GM21737 (cell line): ENCODE data around the gene KRTAP10-9.
"Not testable (repeated sequence)": the region's sequence is repeated elsewhere in the genome, so short reads cannot be mapped to it uniquely, and the experiment has no call there.

Experiments used
- ATAC-seq: cut with Tn5 transposase; IDR thresholded peaks from one replicate; pipeline ENCODE4 v1.9.1; 2021; ENCODE audit warnings: mild to moderate bottlenecking, moderate library complexity; ENCODE audit not compliant: unreplicated experiment

KRTAP10-9 gene

DNA sequence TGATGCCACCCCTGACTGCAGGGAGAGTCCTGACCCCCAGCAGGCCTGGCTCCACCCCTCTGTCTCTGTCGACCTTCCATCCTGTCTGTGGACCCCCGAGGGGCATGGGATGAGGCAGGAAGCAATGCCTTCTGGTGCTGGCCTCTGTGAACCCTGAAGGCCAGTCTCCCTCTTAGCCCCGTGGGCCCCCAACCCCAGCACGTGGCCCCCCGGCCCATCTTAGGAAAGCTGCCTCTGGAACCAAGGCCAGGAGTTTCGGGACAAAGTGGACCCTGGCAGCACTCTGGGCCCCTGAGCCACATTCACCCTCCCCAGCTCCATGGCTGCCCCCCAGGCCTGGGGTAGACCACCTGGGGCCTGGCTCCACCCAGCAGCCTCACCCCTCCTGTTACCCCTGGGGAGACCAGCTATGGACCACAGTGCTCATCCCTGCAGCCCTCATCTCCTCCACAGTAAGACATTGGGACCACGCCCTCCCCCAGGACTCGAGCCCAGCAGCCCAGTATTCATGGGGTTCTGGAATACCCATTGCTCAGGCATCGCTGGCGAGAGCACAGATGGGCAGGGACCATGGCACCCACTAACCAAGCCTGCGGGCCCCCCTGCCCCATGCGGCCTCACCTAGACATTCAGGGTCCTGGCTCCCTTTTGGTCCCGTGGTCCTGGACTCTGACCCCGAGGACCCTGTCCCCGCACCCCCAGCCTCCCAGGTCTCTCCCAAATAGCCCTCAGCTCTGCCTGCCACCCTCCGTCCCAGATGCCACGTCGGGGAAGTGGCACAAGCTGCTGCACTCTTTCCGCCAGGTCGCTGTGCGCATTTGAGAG lies 11.8 kb downstream of the KRTAP10-9 start:
- ATAC-seq: not testable (repeated sequence)

DNA sequence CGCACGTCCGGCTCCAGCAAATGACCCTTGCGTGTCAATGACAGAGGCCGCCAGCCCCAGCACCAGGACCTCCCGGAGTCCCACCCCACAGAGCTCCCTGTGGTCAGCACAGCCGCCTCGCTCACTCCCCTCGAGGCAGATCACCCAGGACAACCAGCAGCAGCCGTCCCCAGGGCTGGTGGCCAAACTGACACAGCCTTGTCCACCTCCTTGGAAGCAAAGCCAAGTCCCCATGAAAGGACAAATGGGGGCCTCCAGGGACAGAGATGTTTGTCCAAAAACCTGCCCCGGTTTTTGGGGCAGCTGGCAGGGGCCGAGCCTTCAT lies 12.4 kb downstream of the KRTAP10-9 start:
- no peak for ATAC-seq

DNA sequence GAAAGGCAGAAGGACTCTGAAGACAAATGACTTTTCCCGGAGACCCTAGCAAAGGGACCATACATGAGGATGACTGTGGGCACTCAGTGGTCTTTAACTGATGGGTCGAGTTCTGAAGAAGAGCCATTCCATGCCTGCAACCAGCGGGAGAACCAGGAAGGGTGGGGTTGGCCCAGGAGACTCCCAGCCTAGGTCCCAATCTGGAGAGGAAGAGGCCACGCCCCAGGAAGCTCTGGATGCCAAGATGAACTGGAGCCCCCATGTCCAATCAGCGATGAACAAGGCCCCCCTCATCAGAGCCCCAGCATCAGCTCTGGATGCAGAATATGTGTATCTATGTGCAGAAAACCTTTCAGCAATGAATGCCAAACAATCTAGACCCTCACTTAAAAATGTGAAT lies 13.9 kb downstream of the KRTAP10-9 start:
- no peak for ATAC-seq

DNA sequence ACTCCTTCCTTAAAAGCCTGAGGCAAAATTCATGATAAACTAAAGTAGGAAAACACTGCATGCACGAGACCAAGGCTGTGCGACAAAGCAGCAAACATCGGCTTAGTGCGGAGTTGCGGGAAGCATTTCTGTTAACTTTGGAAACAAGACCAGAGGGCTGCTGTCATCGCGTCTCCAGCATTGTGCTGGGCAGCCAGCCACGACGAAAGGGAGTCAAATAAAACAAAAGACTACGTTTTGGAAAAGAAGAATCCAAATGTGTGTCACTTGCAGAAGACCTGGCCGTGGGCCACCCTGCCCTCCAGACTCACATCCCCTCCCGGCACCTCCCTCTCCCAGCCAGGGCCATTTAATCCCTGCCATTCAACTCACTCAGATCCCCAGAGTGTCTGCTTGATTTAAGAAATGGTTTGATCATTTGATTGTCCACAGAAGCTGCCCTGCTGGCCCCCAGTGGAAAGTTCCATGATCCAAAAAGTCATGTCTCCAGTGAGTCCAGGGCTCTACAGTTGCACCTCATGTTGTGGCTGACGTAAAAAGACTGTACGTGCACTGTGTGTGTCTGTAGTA lies 16.9 kb downstream of the KRTAP10-9 start:
- no peak for ATAC-seq

DNA sequence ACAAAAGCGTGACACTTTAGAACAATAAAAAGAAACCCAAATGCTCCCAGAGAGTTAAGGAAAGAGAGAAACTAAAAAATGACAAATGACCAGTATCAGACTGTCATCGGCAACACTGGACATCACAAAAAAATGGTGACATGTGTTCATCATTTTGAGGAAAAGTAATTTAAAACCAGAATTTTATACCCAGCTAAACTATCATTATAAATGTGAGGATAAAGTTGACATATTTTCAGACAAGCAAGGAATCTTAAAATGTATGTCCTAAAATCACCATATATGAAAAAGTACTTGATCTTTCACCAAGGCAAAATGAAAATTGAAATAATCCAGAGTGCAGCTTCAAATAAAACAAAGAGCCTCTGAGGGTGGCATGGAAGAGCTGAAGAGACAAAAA lies 18.0 kb downstream of the KRTAP10-9 start:
- ATAC-seq: no peak

DNA sequence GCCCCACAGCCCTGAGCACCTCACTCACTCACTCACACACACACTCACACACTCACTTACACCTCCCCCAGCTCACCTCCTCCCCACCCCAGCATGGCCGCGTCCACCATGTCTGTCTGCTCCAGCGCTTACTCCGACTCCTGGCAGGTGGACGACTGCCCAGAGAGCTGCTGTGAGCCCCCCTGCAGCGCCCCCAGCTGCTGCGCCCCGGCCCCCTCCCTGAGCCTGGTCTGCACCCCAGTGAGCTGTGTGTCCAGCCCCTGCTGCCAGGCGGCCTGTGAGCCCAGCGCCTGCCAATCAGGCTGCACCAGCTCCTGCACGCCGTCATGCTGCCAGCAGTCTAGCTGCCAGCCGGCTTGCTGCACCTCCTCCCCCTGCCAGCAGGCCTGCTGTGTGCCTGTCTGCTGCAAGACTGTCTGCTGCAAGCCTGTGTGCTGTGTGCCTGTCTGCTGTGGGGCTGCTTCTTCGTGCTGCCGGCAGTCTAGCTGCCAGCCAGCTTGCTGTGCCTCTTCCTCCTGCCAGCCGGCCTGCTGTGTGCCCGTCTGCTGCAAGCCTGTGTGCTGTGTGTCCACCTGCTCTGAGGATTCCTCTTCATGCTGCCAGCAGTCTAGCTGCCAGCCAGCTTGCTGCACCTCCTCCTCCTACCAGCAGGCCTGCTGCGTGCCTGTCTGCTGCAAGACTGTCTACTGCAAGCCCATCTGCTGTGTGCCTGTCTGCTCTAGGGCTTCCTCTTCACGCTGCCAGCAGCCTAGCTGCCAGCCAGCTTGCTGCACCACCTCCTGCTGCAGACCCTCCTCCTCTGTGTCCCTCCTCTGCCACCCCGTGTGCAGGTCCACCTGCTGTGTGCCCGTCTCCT lies 19.7 kb downstream of the KRTAP10-9 start, which contains the start of gene KRTAP10-11:
TSS of gene KRTAP10-11 (plus strand) at position 49 of the 856 bp plus-strand sequence. CDS start at position 94, 45 bp downstream.
- not testable (repeated sequence) for ATAC-seq

DNA sequence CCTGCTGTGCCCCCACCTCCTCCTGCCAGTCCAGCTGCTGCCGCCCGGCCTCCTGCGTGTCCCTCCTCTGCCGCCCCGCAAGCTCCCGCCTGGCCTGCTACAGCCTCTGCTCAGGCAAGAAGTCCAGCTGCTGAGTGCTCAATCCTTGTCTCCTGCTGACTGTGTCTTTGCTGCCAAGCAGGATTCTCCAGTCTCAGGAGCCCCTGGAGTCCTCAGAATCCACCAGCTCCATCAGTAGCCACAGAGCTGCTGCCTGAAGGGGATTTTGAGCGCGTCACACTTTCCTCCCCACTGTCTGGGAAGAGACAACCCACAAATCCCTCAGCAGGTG lies 20.3 kb downstream of the KRTAP10-9 start:
- ATAC-seq: no peak

DNA sequence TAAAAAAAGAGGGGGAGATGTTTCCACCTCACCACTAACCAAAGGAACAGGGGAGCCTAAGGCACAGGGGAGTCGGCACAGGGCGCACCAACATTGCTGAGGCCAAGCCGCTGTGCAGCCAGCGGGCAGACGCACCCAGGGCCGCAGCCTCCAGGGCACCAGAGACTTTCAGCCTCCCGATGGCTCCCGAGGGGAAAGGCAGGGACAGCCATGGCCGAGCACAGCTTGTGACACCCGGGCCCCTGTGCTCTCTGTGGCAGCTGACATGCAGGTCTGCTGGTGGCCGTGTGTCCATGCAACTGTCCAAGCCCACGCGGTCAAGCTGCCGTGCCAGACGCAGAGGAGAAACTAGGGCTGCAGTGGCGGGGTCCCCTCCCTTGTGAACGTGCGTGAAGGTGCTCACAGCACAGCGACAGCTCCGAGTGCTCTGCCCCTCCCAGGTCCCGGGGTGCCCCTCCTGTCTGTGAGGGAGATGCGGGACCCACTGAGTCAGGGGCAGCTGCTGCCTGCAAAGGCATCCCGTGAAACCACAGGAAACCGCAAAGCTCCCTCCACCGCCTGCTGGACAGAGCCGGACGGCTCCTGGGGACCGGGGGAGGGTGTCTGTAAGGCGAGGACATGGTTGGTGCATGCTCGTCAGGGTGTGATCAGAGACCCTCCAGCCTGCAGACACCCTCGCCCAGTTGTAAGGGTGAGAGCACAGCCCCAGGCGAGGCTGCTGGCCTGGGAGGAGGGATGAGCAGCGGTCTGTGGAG lies 21.8 kb downstream of the KRTAP10-9 start:
- no peak for ATAC-seq

DNA sequence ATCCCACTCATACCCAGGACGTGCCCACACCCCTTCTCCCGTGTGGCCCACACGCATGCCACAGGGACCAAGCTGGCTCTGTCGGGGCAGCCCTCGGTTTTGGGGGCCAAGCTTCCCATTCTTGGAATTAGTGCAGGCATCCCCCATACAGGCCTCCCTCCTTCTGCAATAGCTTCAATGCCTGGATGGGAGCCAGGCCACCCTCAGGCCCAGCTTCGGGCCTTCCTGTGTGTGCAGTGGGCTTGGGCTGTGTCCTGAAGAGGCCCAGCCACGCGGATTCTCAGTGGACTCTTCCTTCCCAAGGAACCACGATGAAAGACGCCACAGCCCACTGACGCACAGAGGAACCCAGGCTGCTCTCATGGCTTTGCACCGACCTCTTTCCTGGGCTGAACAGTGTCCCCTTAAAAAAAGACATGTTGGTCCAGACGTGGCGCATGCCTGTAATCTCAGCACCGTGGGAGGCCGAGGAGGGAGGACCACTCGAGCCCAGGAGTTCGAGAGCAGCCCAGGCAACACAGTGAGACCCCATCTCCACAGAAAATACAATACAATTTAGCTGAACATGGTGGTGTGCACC lies 22.7 kb downstream of the KRTAP10-9 start:
- ATAC-seq: no peak

DNA sequence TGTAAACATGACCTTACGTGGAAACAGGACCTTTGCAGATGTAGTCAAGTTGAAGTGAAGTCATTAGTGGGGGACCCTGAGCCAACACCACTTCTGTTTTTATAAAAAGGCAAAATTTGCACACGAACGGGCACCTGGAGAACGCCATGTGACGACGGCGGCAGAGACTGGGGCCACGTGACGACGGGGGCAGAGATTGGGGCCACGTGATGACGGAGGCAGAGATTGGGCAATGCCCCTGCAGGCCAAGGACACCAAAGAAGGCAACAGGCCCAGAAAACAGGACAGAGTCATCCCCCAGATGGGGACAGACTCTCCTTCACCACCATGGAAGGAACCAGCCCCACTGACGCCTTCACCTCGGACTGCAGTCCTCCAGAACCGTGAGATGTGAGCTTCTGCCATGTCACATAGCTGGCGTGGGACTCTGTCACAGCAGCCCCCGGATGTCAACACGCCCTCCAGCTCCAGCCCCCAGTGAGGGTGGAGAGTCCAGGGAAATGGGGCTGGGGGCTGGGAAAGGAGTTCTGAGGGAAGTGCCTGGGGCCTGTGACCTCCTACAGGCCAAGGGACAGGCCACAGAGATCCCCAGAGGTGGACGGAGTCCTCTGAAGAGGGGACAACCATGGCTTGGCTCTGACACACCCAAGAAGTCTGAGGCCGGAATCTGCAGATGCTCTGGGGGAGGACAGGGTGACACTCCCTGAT lies 23.5 kb downstream of the KRTAP10-9 start:
- no peak for ATAC-seq

DNA sequence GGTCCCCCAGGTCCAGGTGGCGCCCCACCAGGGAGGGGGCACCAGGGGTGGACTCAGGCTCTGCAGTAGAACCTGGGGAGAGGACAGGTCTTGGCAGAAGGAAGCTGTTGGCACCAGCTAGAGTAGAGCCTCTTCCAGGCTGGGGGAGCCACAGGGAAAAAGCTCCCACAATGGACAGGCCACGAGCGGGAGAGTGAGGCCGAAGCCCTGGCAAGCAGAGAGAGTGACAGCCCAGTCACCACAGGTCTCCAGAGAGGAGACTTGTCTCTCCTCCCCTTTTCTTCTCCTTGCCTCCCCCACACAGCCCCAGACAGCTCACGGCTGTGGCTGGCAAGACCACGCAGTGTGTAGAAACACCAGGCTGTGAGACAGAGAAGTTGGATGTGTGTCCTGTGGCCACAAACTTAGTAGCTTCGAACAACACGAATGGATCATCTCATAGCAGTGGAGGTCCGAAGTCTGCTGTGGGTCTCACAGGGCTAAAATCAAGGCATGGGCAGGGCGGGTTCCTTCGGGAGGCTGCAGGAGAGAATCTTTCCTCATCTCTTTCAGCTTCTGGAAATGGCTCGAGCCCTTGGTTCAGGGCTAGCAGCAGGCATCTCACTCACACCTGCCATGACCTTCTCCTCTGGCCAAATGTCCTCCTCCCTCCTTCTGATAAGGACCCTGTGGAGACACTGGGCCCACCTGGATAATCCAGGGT lies 24.2 kb downstream of the KRTAP10-9 start:
- ATAC-seq: no peak

DNA sequence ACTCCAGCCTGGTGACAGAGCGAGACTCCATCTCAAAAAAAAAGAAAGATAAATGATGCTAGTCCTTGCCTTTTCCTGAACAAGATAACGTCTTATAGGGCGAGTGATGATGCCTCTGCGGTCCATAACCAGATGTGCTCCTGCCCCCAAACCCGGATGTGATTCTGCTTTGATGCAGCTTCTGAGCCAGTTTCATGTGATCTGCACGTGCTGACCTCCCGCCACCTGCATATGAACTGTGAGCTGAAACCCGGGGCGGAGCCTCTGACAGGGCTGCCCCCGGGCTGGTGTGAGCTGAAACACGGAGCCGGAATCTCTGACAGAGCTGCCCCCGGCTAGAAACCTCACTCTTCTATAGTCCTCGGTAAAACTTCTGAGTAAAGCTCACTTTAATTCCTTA lies 26.2 kb downstream of the KRTAP10-9 start:
- no peak for ATAC-seq

DNA sequence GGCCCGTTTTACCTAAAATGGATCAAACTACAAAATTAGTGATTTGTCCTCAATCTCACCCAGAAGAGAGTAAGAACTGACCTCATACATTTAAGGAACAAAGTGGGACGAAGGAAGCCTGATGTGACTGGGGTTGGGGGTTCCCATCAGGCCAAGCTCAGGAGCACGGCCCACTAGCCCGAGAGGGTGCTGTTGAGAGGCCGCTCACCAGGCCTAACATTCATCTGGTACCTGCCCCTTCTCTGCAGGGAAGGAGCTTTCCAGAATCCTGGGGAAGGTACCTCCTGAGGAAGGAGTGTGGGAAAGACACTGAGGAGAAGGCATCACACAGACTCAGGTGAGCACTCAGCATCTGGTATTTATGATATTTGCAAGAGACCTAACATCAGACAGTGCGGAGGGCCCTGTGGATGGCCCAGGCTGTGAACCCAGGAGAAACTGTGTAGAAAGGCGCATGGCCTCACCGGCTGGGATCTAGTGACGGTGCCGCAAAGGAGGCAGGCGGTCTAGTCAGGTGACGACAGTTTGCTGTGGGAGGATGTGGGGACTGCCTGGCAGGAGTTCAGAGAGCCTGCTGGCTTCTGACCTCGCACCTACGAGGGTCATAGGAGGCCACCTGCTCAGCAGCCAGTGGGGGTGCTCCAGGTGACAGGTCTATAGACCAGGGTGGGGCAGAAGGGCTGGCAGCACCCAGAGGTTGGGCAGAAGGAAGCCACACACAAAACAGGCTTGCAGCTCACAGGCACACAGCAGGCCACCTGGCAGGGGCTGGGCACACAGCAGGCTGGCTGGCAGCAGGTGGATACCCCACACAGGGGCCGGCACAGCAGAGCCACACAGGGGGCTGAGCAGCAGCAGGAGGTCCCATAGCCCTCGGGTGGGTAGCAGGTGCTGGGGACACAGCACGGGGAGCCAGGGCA lies 27.0 kb downstream of the KRTAP10-9 start:
- ATAC-seq: no peak

DNA sequence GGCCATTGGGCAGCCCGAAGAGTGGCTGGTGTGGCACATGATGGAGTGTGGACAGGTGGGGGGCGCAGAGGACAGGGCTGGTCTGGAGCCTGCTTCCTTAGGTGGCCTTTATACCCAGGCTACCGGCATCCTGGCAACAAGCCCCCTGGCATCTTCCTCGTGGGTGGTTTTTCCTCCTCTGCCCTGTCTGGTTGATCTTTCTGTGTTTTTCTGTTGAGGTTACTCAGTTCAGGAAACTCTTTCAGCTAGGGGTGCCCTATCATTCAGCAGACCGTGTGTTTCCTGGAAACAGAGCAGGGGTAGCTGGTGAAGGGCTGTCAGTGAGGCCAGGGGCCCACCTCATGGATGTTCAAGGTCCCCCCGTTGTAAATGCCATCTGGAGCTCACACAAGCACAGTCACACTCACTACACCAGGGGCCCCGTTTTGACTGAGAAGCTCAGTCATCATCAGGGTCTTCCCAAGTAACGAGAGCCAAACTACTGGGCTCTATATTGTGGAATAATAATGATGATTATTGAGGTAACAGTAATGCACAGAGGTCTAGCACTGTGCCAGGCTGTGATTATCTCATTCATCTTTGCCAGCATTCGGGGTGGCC lies 27.8 kb downstream of the KRTAP10-9 start, which contains the start of gene KRTAP12-4:
TSS of gene KRTAP12-4 (minus strand) at position 84 of the 600 bp plus-strand sequence. CDS start at position 39, 45 bp downstream.
- ATAC-seq: no peak

DNA sequence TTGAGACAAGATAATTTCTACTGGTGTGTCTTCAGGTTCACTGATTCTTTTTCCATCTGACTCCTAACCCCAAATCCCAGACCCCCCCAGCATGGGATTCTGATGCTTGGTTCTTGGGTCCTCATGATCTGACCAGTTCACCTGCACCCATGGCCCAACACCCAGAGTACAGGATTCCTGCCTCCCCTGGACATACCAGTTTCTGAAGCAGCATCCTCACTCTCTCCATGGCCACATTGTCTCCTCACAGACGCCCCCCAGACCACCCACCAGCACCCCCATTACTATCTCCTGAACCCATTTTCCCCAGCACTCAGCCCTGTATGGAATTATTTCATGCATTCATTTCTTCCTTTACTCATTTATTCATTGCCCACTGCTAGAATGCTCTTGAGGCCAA lies 30.0 kb downstream of the KRTAP10-9 start:
- ATAC-seq: no peak

DNA sequence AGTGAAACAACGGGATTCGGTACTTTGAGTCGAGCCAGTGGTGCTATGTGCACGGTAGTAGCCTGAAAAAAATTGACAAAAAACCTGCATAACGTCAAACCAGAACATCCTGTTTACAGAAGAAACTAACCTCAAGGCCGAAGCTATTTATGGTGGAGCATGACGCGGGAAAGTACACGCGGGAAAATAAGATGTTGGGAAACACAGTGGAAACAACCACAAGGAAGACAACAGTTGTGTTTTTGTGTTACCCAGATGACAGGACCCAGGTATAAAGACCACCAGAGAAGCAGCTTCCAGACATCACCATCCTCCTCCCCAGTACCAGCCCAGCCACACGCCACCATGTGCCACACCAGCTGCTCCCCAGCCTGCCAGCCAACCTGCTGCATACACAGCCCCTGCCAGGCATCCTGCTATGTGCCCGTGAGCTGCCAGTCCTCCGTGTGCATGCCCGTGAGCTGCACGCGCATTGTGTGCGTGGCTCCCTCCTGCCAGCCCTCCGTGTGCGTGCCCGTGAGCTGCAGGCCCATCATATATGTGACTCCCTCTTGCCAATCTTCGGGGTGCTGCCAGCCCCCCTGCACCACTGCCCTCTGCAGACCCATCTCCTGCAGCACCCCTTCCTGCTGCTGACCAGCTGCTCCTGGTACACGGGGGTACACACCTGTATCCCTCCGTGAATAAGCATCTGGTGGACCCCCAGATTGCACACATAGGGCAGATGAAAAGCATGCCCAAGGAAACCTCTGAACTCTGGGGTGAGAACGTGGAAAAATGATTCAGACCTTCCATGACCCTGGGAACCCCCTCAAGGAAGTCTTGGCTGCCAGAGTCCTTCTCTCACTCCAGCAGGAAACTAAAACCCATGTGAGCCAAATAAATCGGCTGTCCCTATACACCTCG lies 31.0 kb downstream of the KRTAP10-9 start, which contains the start of gene KRTAP12-3:
TSS of gene KRTAP12-3 (plus strand) at position 298 of the 906 bp plus-strand sequence. CDS start at position 346, 48 bp downstream.
- no peak for ATAC-seq

DNA sequence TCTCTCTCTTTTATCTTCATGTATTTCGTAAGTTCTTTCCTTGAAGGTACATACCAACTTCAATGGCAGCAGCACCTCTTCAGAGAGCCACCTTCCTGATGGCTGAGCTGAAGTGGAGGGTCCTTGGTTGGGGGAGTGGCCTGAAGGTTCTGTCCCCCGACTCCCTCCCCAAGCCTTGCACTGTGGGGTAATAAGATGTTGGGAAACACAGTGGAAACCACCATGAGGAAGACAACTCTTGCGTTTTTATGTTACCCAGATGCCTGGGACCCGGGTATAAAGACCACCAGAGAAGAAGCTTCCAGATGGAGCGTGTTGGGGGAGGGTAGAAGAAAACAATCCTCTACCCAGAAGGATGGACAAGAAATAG lies 31.6 kb downstream of the KRTAP10-9 start:
- ATAC-seq: no peak
